GM18502 (cell line): ENCODE results near the gene PKD1.
"Not testable (repeated sequence)": the region's sequence is repeated elsewhere in the genome, so short reads cannot be mapped to it uniquely, and the experiment has no call there.

Source experiments
- ATAC-seq: cut with Tn5 transposase; IDR thresholded peaks from one replicate; pipeline ENCODE4 v1.9.1; 2021; ENCODE audit warnings: mild to moderate bottlenecking; ENCODE audit not compliant: unreplicated experiment, poor library complexity

Gene PKD1

DNA sequence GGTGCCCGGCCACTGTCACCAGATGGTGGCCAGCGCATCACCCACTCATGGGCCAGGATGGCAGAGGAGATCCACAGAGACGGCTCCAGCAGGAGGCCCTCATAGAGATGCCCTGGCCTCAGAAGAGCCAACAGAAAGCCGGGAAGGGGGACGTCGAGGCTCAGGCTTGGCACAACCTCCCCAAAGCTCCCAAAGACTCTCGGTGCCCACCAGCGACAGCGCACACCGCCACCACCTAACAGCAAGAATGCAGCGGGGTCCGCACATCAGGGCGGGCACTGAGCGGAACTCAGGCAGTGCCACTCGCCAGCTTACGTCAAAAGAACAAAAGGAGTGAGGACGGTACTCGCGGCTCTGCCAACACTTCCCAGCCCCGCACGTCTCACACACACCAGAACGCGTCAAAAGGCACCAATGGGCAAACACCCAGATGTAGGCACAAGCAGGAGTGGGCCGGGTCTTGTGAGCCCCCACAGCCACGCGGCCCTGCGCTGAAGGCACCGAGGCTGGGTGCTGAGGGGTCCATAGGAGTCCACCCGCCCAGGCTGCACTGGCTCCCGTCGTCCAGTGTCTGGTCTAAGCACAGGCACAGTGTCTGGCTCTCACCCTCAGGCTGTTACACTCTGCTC is 8.7 kb downstream of the PKD1 start:
- ATAC-seq, result not testable (repeated sequence)

GRCh38 chr16:2126161-2126743 is 9.4 kb downstream of the PKD1 start:
- not testable (repeated sequence) for ATAC-seq

DNA sequence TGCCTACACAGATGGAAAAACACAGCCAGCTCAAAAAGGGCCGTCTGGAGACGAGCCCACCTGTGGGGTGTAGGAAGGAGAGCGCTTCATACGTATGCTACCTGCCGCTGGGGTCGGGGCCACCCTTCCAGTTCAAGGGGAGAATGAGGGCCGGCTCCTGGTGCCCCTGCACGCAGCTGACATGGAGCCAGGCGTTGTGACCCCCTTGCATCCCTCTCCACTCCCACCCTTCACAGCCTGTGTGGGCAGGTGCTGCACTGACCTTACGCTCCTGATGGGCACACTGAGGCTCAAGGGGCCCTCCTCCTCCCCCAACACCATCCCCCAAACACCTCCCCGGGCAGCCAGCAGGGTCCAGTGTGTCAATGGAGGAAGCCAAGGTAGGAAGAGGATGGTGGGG is 10.1 kb downstream of the PKD1 start:
- not testable (repeated sequence) for ATAC-seq

DNA sequence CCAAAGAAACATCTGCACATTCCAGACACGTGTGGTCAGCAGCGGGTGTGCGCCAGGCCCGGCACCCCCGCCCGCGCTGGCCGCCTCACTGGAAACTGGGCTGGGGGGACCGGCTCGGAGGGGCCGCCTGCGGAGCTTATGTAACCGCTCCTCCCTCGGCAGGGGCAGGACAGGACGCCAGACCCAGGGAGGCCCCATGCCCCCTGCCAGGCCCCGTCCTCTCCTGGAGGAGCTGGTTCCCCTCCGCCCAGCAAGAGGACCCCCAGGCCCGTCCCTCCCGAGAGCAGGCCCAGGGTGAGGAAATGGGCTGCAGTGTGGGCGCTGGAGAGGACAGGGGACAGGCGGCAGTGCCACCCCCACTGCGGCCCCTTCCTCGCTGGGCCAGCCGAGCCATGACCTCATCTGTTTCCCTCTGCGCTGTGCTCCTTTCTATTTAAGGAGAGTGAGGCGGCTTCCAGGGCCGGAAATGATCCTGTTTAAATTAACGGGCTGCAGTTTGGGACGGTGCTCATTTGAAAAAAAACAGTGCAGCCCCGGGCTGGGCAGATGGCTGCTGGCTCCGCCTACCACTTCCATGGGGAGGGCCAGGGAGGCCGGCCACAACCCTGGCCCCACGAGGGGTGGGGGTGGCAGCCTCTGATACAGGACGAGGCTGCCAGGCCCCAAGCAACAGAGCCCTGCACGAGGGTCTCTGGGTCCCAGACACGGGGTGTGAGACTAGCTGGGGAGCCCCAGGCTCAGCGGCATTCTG is 10.8 kb downstream of the PKD1 start:
- not testable (repeated sequence) for ATAC-seq

GRCh38 chr16:2124377-2124693 is 11.4 kb downstream of the PKD1 start:
- not testable (repeated sequence) for ATAC-seq

DNA sequence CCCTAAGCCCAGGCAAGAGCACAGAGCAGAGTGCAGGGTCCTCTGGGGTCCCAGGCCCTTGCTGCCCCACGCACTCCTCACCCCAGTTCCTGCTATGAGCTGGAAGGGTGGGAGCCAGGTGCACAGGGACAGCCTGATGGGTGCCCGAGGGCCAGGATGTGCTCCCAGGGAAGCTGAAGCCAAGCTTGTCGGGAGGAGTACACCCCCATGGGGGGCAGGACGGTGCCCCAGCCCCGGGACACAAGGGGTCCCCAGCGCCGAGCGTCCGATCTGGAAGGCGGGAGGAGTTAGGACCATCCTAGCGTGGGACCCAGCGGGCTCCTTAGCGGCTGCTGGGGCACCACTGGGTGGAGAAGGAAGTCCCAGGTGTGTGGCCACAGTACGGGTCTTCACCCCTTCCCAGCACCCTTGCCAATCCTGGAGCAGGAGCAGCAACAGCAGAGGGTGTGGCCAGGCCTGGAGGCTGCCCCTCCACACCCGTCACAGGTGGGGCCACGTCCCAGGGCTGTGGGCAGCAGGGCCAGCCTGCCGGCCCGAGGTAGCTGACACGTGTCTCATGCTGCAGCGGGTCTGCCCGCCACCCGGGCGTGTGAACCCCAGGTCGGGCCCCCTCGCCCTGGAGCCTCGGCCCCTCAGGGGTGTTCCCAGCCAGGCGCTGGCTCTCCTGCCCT is 11.9 kb downstream of the PKD1 start:
- ATAC-seq, result not testable (repeated sequence)

GRCh38 chr16:2122934-2123683 is 12.6 kb downstream of the PKD1 start:
- not testable (repeated sequence) for ATAC-seq

DNA sequence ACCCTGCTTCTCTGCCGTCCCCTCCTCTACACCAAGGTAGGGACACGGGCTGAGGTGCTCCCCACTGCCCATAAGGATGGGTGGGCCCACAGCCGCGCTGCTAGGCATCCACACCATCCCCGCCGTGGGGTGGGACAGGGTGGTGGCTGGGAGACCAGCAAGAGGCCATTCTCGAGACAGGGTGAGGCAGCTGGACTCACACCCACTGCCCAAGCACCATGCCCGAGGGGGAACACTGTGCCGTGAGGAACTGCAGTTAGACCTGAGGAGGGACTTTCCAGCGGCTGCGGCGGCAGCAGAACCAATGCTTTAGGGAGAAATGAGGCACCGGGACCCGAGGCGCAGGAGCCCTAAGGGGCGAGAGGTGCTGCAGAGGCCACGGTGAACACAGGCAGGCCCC is 13.3 kb downstream of the PKD1 start:
- no peak for ATAC-seq

DNA sequence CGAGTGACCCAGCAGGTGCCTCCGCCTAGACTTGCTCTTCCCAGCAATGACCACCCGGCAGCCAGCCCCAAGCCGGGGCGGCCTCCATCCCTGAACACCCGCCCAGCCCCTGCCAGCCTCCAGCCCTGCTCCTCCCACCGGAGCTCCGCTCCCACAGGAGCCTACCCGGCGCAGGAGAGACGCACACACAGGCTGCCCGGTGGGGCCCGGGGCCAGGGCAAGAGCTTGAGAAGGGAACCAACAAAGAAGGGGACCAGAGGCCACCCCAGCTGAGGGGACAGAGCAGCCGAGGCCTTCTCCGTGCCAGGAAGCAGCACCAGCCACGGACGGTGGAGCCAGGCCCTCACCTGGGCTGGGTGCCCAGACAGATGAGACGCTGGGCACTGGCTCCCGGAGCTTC is 13.8 kb downstream of the PKD1 start:
- ATAC-seq, result no peak

- ATAC-seq, result not testable (repeated sequence)
Measured at GRCh38 chr16:2121325-2121724, 14.4 kb downstream of the PKD1 start.

DNA sequence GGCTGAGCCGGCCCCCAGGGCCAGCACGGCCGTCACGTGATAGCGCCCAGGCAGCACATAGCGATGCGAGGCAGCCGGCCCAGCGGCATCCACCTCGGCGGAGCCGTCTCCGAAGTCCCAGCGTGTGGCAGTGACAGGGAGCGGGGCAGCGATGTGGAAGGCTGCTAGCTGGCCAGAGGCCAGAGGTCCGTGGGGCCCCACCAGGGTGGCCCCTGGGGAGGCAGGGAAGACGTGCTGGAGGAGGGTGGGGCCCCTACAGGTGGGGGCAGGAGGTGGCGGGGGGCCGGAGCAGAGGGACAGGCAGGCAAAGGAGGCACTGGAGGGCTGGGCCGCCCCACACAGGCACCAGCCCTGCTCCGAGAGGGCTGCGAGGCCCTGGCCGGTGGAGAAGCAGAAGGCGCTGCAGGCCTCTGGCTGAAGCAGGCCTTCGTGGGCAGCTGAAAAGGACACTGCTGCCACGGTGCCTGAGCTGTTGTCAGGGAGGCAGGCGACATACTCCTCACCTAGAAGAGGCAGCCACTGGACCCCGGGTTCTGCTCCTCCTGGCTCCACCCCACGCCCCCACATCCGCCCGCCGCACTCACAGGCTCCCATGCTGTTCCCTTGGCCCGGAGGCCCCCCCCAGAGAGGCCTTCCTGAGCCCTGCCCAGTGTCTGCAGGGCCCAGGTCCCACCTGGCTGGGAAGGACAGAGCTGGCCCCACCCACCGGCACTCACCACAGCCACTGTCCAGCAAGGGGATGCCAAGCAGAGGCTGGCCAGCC is 17.6 kb downstream of the PKD1 start:
- ATAC-seq, result not testable (repeated sequence)

DNA sequence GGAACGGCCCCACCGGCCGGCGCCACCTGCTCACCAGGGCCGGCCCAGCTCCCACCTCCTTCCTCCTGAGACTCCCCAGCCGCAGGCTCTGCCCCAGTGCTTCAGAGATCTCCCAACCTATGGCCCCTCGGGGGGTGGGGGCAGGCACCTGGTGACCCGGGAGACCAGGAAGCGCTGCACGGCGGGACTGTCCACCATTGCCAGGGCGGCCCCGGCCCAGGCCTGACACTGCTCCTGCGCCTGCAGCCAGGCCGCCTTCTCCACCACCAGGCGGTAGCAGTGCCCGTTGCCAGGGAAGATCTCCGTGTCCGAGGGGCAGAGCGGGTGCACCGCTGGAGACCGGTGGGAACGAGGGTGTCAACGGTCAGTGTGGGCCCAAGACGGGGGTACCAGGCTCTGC is 18.4 kb downstream of the PKD1 start:
- ATAC-seq, result not testable (repeated sequence)

DNA sequence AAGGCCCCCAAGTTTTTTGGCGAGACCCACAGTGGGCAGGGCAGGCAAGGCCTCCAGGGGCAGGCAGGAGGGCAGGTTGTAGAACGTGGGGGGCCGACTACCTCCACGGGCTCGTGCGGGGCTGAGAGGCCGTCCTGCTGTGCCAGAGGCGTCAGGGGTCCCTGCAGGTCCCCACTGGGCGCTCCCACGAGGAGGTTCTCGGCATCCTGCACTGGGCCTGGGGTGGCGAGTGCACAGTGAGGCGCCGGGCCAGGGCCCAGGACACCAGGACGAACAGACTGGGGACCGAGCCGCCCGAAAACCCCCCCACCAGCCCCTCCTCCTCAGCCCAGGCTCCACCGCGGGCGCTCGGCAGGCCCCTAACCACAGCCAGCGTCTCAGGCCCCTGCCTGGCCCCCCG is 19.3 kb downstream of the PKD1 start:
- ATAC-seq, result not testable (repeated sequence)

- ATAC-seq, result no peak
Measured at GRCh38 chr16:2115591-2115973, 20.1 kb downstream of the PKD1 start.

DNA sequence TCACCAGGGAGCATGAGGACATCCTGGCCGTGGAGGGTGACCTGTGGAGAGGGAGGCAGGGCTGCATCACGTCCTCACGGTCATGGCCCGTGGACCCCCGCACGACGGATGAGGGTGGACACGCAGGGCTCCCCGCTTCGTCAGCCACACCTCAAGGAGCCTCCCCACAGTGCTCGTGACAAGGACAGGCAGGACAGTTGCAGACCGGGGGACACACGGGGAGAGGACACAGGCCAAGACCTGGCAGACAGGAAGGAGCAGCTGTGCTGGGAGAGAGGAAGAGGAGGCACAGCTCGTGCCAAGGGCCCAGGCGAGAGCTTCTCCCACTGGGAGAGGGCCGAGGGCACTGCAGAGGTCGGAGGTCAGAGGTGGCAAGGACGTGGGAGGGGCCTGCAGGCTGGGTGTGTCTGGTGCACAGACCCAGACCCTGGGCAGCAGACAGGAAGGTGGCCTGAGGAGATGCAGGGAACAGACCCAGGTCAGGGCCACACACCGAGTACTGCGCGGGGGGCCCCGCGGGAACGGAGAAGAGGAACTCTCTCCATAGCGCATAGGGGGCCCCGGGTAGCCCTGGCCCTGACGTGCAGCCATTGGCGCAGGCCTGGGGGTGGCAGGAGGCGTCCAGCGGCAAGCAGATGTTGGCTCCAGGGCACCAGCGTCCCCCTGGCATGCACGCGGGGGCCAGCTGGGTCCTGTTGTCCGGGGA is 20.7 kb downstream of the PKD1 start:
- not testable (repeated sequence) for ATAC-seq

GRCh38 chr16:2114225-2114624 is 21.5 kb downstream of the PKD1 start:
- not testable (repeated sequence) for ATAC-seq

DNA sequence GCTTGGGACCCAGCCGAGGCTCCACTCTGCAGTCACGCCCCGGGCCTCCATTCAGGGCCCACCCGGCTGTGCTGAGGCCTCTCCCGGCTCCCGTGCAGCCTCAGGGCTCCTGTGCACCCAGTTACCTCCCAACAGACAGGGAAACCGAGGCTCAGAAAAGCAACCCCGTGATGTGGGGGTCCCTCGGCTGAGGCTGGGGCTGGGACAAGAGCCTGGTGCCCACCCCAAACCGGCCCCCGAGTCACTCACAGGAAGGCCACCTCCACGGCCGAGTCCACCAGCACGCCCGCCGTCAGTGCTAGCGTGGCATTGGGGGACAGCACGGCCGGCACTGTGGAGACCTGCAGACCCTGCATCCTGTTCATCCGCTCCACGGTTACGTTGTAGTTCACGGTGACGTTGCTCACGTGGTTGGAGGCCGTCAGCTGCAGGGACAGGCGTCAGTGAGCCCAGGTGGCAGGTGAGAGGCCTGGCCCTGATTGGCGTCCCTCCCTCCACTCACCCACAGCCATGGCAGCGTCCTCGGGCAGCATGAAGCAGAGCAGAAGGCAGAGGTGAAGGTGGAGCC is 23.1 kb downstream of the PKD1 start:
- not testable (repeated sequence) for ATAC-seq

GRCh38 chr16:2111412-2112335 is 24.0 kb downstream of the PKD1 start:
- ATAC-seq, result not testable (repeated sequence)
